BJ (cell line): ENCODE data around the gene DENND4B. TPM values are rescaled to one million over a fixed set of nuclear protein-coding genes. Genes with fewer than 3 reads are reported as not detected.
"Not testable (repeated sequence)": the region's sequence is repeated elsewhere in the genome, so short reads cannot be mapped to it uniquely, and the experiment has no call there.

Source experiments
- CTCF ChIA-PET: fragments of 350-600 bp; formaldehyde crosslinking; extraction: SDS; loops from one replicate; lab custom pipeline; 2021; ENCODE audit warnings: antibody characterized with exemption, inconsistent platforms; lab: Yijun Ruan, JAX
- POLR2A ChIA-PET: fragments of 300-600 bp; sonication (Branson Sonifier 250); formaldehyde crosslinking; extraction: SDS; loops from one replicate; lab custom pipeline; 2021; ENCODE audit warnings: antibody characterized with exemption; lab: Charles Lee
- DNase-seq: peaks from one replicate; pipeline ENCODE4 v3.0.0-alpha.2; 2011; ENCODE audit warnings: low read depth
- H3K27me3 ChIP-seq: 2 replicates; pipeline ENCODE4 v1.6.0; 2011; ENCODE audit warnings: low read length; ENCODE audit not compliant: control insufficient read depth, insufficient read depth
- H3K36me3 ChIP-seq: 2 replicates; pipeline ENCODE4 v1.5.1; 2011; ENCODE audit warnings: low read length; ENCODE audit not compliant: control insufficient read depth, insufficient read depth
- H3K4me3 ChIP-seq: 2 replicates; pipeline ENCODE4 v1.5.1; 2011; ENCODE audit warnings: low read depth, mild to moderate bottlenecking, control low read depth, low read length
- polyA plus RNA-seq: library from polyadenylated mRNA; depleted of rRNA; stranded (reverse); fragments of >200 nt; gene quantifications from 2 replicates; pipeline ENCODE4 v1.2.3, GENCODE V29; 2011
- TF ChIP-seq, protein P1 (sequence below): IDR thresholded peaks from 2 replicates; pipeline ENCODE4 v1.5.1; 2011; ENCODE audit warnings: low read depth, mild to moderate bottlenecking, control low read depth, inconsistent platforms, low read length, moderate library complexity; ENCODE audit not compliant: insufficient read depth

DENND4B gene
- polyA plus RNA-seq, 1 experiment, result 17.6 TPM

DNA sequence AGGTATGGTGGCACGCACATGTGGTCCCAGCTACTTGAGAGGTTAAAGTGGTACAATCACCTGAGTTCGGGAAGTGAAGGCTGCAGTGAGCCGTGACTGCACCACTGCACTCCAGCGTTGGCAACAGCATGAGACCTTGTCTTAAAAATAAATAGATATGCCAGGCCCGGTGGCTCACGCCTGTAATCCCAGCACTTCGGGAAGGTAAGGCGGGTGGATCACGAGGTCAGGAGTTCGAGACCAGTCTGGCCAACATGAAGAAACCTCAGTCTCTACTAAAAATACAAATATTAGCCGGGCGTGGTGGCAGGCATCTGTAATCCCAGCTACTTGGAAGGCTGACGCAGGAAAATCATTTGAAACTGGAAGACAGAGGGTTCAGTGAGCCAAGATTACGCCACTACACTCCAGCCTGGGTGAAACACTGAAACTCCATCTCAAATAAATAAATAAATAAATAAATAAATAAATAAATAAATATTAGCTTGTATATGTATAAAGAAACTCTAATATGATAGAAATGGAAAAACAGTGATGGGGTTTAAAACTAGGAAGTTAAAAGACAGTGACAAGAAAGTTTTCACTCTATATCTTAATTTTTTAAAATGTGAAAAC is 42.6 kb downstream of the DENND4B start:
- ChIA-PET POLR2A (no interaction called here), CTCF (interaction anchor here (0.7 to 1.4 kb wide), 2 partner anchors 12 to 19 kb away, joined by 3 to 4 read pairs; partner anchors contain the start of gene GATAD2B)
- Histone ChIP-seq H3K36me3 (no peaks in the 10 kb centered on the region; the same call in 1 of the 2 replicates), H3K27me3 (no peaks in the 10 kb centered on the region), H3K4me3 (no peak overlapping the region)
- TF ChIP-seq, protein P1, sequence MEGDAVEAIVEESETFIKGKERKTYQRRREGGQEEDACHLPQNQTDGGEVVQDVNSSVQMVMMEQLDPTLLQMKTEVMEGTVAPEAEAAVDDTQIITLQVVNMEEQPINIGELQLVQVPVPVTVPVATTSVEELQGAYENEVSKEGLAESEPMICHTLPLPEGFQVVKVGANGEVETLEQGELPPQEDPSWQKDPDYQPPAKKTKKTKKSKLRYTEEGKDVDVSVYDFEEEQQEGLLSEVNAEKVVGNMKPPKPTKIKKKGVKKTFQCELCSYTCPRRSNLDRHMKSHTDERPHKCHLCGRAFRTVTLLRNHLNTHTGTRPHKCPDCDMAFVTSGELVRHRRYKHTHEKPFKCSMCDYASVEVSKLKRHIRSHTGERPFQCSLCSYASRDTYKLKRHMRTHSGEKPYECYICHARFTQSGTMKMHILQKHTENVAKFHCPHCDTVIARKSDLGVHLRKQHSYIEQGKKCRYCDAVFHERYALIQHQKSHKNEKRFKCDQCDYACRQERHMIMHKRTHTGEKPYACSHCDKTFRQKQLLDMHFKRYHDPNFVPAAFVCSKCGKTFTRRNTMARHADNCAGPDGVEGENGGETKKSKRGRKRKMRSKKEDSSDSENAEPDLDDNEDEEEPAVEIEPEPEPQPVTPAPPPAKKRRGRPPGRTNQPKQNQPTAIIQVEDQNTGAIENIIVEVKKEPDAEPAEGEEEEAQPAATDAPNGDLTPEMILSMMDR, result no peak
- no peak for DNase-seq

DNA sequence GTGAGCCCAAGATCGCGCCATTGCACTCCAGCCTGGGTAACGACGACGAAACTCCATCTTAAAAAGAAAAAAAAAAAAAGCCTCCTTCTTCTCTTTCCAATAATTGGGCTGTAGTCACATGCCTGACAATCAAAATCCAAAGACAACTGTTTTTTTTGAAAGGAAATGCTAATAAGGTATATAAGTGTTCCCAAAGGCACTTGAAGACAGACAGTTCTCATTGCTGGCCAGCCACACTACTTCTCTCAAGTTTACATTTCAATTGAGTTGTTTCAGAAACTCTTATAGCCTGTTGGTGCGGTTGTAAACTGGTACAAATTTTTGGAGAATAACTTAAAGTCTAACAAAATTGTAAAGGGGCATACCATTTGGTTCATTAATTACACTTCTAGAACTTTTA is 47.0 kb downstream of the DENND4B start:
- POLR2A ChIA-PET, result no interaction called here
- CTCF ChIA-PET, result no interaction called here
- DNase-seq, result no peak
- Histone ChIP-seq H3K27me3 (no peaks in the 10 kb centered on the region), H3K36me3 (no peaks in the 10 kb centered on the region), H3K4me3 (no peak overlapping the region)
- TF ChIP-seq, protein P1, result no peak

DNA sequence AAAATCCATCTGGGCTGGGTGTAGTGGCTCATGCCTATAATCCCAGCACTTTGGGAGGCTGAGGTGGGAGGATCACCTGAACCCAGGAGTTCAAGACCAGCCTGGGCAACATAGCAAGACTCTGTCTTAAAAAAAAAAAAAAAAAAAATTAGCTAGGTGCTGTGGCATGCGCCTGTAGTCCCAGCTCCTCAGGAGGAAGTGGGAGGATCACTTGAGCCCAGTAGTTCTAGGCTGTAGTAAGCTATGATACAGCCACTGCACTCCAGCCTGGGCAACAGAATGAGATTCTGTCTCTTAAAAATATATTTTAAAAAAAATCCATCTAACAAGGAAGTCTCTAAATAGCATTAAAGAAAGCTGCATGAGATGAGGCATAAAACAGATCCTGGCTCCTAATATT is 50.7 kb downstream of the DENND4B start:
- POLR2A ChIA-PET, H3K4me3 ChIP-seq, H3K36me3 ChIP-seq, DNase-seq, H3K27me3 ChIP-seq: not testable (repeated sequence)
- CTCF ChIA-PET, result interaction anchor here (0.6 to 0.7 kb wide), 2 partner anchors 15 kb away, joined by 3 read pairs; no protein-coding TSS in a partner anchor

DNA sequence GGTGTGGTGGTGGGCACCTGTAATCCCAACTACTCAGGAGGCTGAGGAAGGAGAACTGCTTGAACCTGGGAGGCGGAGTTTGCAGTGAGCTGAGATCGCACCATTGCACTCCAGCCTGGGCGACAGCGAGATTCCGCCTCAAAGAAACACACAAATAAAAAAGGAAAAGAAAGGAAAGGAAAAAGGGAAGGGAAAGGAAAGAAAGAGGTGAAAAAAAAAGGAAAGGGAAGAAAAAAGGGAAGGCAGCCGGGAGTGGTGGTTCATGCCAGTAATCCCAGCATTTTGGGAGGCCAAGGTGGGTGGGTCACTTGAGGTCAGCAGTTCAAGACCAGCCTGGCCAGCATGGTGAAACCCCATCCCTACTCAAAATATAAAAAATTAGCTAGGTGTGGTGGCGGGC is 55.5 kb downstream of the DENND4B start:
- DNase-seq, H3K27me3 ChIP-seq, H3K4me3 ChIP-seq, POLR2A ChIA-PET, H3K36me3 ChIP-seq, CTCF ChIA-PET: not testable (repeated sequence)

DNA sequence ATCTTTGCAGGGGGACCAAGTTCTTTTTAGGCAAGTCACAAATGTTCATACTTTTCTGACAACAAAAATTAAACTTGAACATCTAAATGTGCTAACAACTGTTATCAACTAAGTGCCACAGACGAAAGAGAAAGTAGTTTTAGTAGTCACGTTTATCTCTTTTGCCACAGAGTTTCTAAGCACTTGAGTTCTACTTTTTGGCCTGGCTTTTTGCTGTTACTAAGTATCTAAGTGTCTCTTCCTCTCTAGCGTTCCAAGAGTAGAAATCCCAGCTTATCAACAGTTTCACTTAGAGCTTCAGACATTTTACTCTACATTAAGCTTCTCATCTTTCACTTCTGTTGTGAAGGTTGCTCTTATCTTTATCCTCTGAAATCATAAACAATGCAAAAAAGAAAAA is 58.0 kb downstream of the DENND4B start:
- POLR2A ChIA-PET, result interaction anchor here (0.5 kb wide), 1 partner anchor 22 kb away, joined by 10 read pairs; no protein-coding TSS in a partner anchor
- DNase-seq, result no peak
- Histone ChIP-seq H3K4me3 (no peak overlapping the region), H3K27me3 (no peaks in the 10 kb centered on the region), H3K36me3 (no peaks in the 10 kb centered on the region; the same call in 1 of the 2 replicates)
- CTCF ChIA-PET, result no interaction called here
- TF ChIP-seq, protein P1, result no peak

DNA sequence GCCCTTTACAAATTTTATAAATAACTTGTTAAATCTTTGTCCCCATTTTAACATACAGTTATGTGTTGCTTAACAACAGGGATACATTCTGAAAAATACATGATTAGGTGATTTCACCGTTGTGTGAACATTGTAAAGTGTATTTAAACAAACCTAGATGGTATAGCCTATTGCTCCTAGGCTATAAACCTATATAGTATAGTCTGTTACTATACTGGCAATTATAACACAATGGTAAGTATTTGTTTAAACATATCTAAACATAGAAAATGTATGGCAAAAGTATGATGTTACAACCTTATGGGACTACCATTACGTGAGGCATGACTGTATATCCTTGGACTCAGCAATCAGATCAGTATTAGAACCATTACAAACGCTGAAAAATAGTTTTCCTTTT is 60.4 kb downstream of the DENND4B start:
- TF ChIP-seq, protein P1, result no peak
- Histone ChIP-seq H3K4me3 (no peak overlapping the region), H3K36me3 (no peaks in the 10 kb centered on the region; the same call in 1 of the 2 replicates), H3K27me3 (no peaks in the 10 kb centered on the region)
- ChIA-PET POLR2A (no interaction called here), CTCF (interaction anchor here (0.6 kb wide), 1 partner anchor 16 kb away, joined by 3 read pairs; no protein-coding TSS in a partner anchor)
- no peak for DNase-seq
